ENCODE measurements around the gene NCOR1.
"Not testable (repeated sequence)": the region's sequence is repeated elsewhere in the genome, so short reads cannot be mapped to it uniquely, and the experiment has no call there.

DNA sequence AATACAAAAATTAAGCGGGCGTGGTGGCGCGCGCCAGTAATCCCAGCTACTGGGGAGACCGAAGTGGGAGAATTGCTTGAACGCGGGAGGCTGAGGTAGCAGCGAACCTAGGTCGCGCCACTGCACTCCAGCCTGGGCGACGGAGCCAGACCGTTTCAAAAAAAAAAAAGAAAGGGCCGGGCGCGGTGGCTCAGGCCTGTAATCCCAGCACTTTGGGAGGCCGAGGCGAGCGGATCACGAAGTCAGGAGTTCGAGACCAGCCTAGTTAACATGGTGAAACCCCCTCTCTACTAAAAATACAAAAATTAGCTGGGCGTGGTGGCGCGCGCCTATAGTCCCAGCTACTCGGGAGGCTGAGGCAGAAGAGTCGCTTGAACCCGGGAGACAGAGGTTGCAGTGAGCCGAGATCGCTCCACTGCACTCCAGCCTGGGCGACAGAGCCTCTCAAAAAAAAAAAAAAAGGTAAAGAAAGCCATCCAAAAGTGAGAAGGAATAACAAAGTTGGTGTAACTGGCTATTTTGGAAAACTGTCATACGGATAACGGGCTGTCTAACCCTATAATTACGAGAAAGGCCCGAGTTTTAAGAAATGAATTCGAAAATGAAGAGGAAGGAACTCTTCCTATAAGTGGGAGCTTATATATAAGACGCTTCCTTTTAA is 1.1 kb upstream of the NCOR1 start:
- TF ChIP-seq EZH2 (IDR thresholded peaks at IDR 0.05; ENCODE audit: low read length, unreplicated experiment); EZH2phosphoT487 (IDR thresholded peaks at IDR 0.05; ENCODE audit: borderline replicate concordance, low read length): not testable (repeated sequence)
- TF ChIP-seq, protein P1, sequence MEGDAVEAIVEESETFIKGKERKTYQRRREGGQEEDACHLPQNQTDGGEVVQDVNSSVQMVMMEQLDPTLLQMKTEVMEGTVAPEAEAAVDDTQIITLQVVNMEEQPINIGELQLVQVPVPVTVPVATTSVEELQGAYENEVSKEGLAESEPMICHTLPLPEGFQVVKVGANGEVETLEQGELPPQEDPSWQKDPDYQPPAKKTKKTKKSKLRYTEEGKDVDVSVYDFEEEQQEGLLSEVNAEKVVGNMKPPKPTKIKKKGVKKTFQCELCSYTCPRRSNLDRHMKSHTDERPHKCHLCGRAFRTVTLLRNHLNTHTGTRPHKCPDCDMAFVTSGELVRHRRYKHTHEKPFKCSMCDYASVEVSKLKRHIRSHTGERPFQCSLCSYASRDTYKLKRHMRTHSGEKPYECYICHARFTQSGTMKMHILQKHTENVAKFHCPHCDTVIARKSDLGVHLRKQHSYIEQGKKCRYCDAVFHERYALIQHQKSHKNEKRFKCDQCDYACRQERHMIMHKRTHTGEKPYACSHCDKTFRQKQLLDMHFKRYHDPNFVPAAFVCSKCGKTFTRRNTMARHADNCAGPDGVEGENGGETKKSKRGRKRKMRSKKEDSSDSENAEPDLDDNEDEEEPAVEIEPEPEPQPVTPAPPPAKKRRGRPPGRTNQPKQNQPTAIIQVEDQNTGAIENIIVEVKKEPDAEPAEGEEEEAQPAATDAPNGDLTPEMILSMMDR (conservative IDR thresholded peaks at IDR 0.05; ENCODE audit: low read depth, low read length): not testable (repeated sequence)

Measured in PC-3 (cell line).